HG03521 (cell line): ENCODE results near the gene SH3BP4.

Source experiments
- ATAC-seq: cut with Tn5 transposase; IDR thresholded peaks from one replicate; pipeline ENCODE4 v1.9.1; 2021; ENCODE audit warnings: mild to moderate bottlenecking, moderate library complexity; ENCODE audit not compliant: unreplicated experiment

The SH3BP4 gene

GRCh38 chr2:234981197-234982095, 29.6 kb downstream of the SH3BP4 start:
- ATAC-seq, result no peak

- no peak for ATAC-seq
These were observed 30.4 kb downstream of the SH3BP4 start for GRCh38 chr2:234982096-234982834.

- ATAC-seq, result no peak
These were observed 31.4 kb downstream of the SH3BP4 start for GRCh38 chr2:234983011-234983726.

GRCh38 chr2:234985608-234986245, 33.9 kb downstream of the SH3BP4 start:
- ATAC-seq, result no peak

GRCh38 chr2:234986390-234986789, 34.6 kb downstream of the SH3BP4 start:
- ATAC-seq, result no peak

GRCh38 chr2:234986876-234987720, 35.3 kb downstream of the SH3BP4 start:
- no peak for ATAC-seq

GRCh38 chr2:234987754-234988153, 35.9 kb downstream of the SH3BP4 start:
- ATAC-seq, result no peak

- ATAC-seq, result no peak
These were observed 36.7 kb downstream of the SH3BP4 start for GRCh38 chr2:234988491-234988890.

GRCh38 chr2:234989183-234989701, 37.4 kb downstream of the SH3BP4 start:
- no peak for ATAC-seq

GRCh38 chr2:234990300-234990699, 38.5 kb downstream of the SH3BP4 start:
- no peak for ATAC-seq

GRCh38 chr2:234991290-234991689, 39.5 kb downstream of the SH3BP4 start:
- ATAC-seq, result no peak

GRCh38 chr2:234991793-234992192, 40.0 kb downstream of the SH3BP4 start:
- ATAC-seq, result no peak

- no peak for ATAC-seq
These were observed 40.4 kb downstream of the SH3BP4 start for GRCh38 chr2:234992196-234992595.

GRCh38 chr2:234992624-234993349, 41.0 kb downstream of the SH3BP4 start:
- ATAC-seq, result no peak

- no peak for ATAC-seq
These were observed 41.7 kb downstream of the SH3BP4 start for GRCh38 chr2:234993541-234993981.

- ATAC-seq, result no peak
These were observed 42.9 kb downstream of the SH3BP4 start for GRCh38 chr2:234994438-234995321.

GRCh38 chr2:234995332-234996068, 43.7 kb downstream of the SH3BP4 start:
- ATAC-seq, result no peak
